ENCODE data around the gene MYEOV.

The MYEOV gene

DNA sequence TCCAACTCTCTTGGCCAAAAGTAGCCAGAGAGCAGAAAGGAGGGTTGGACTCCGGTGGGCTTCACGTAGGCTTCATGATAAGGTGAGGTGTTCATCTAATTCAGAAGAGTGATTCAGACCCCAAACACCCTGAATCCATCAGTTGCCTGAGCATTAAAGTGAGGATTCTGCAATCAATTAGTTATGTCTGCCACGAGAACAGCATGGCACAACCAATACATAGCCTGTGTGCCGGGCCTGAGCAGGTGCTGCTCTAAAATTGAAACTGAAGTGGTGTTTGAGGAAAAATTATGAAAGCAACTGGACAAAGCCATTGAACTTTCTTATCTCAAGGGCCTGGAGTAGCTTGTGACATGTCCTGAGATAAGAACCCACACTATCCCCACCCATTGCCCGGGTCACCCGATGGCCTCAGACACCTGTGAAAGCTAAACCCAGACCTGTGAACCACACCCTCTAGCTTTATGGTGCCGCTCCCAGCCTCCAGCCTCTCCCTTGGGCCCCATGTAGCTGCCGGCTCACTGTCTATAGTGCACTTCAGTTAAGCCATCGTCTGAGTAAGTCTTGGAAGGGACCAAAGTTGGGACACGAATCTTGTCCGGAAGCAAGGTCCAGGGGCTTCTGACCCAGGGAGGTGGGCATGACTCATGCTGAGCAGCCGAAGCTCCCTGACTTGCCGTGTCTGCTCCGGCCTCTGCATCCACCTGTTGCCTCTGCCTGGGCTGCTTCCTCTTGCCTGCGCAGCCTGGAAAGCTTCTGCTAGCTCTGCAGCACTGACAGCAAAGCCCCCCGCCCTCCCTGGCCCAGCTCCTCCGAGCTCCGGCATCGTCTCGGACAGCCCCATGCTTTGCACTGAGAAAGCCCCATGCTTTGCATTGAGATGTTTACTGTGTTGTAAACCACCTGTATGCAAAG, 5.7 kb upstream of the MYEOV start:
- no peak for DNase-seq

DNA sequence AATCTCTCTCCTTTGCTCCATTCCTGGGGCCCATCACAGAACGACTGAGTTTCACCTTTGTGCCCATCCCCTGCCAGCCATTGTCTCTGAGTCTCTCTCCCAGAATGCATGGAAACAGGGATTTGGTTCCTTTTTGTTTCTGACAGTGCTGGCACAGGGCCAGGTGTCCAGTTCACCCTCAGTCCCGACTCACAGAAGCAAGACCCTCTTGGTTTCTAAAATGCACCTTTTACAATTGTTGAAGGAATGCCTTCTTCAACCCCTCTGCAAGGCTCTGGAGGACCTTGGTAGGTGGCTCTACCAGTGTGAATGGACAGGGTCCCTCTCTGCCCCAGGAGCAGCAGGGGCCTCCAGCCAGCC, 5.1 kb upstream of the MYEOV start:
- no peak for DNase-seq

DNA sequence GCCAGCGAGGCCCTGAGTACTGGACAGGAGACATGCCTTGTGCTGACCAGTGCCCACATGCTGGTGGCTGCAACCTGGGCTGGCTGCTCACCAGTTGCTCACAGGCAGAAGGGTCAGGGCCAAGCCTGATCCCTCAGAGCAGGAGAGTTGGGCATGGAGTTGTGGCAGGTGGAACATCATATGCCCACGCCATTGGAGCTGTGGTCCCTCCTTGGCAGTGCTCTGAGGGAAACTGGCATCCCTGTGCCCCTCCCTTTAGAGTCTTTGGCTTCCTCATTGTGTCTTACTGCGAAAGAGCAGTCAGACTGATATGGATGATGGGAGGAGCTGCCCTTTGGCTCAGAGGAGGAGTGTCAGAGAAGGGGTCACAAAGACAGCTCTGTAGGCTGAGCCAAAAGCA, 3.1 kb upstream of the MYEOV start:
- DNase-seq, result no peak

GRCh38 chr11:69291459-69292110, 2.4 kb upstream of the MYEOV start:
- no peak for DNase-seq

DNA sequence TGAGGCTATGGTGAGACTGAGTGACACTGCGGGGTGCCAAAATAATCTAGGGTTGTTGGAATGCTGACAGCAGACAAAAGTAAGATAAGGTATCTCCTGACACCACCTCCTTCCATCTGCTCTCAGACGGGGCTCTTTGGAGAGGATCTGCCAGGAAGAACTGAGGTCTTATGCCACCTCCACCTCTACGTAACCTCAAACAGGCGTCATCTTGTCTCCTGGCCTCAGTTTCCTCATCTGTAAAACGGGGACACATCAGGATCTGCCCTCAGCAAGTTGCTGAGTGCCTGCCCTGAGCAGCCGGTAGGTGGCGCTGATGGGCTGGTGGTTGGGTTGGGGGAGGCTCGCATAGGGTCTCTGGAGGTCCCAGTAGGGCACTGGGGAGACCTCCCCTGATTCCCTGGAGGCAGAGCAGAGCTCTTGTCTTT, 1.7 kb upstream of the MYEOV start:
- DNase-seq, result peak; percentile 30

- DNase-seq, result no peak
These were observed 868 bp upstream of the MYEOV start for GRCh38 chr11:69293087-69293486.

GRCh38 chr11:69294571-69295078, 670 bp downstream of the MYEOV start:
- DNase-seq, result no peak

GRCh38 chr11:69295079-69295994, 1.4 kb downstream of the MYEOV start:
- DNase-seq, result no peak

GRCh38 chr11:69295995-69296889, 2.3 kb downstream of the MYEOV start:
- DNase-seq, result no peak

DNA sequence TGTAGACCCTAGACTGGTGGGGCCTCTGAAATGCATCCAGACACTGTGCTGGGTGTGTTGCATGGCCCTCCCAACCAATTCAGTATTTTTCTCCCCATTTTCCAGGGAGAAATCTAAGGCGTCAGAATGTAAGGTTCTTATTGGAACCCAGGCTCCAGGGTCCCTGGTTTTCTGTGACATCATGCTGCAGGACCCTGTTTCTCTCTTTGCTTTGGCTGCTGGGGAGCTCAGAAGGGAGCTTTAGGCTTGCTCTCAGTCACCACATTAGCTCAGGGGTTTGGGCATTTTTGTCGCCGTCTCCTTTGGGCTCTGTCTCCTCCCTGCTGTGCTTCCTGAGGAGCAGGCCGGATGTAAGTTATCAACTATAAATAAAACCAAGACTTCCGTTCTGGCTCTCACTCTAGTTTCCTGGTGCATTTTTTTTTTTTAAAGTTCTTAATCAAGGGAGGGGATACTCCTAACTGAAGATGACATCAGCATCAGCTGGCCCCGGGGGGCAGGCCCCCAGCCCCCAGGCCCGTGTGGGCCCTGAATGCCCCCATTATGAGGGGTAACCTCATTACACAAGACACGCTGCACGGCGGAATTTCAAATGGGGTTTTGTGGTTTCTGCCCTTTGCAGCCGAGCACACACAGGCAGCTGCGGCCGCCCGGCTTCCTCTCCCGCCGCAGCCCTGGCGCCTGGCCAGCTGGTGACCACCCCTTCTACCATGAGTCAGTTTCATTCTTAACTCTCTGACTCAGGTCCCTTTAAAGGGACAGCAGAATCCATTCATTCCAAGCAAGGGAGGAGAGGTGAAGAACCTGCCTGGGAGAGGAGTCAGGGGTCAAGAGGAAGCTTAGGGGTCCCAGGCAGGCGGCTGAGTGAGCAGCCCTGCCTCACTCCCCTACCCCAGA, 3.2 kb downstream of the MYEOV start:
- peak; percentile 51 for DNase-seq

GRCh38 chr11:69297787-69298266, 3.9 kb downstream of the MYEOV start:
- DNase-seq, result no peak

GRCh38 chr11:69298267-69299022, 4.5 kb downstream of the MYEOV start:
- no peak for DNase-seq

- no peak for DNase-seq
These were observed 5.1 kb downstream of the MYEOV start for GRCh38 chr11:69299023-69299461.

DNA sequence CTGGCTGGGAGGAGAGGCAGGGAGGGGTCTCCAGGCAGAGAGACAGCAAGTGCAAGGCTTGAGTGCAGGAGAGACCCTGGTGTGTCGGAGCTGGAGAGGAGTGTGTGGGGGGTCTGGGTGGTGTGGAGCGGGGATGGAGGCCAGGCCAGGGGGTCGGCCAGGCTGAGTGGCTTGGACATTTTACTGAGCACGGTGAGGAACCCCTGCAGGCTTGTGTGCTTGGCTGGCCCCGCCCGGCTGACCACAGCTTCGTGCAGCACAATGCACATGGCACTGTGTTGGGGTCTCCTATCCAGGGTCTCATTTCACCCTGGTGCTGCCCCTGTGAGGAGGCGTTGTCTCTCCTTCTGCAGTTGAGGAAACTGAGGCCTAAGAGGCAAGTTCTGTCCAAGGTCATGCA, 5.6 kb downstream of the MYEOV start:
- no peak for DNase-seq

DNA sequence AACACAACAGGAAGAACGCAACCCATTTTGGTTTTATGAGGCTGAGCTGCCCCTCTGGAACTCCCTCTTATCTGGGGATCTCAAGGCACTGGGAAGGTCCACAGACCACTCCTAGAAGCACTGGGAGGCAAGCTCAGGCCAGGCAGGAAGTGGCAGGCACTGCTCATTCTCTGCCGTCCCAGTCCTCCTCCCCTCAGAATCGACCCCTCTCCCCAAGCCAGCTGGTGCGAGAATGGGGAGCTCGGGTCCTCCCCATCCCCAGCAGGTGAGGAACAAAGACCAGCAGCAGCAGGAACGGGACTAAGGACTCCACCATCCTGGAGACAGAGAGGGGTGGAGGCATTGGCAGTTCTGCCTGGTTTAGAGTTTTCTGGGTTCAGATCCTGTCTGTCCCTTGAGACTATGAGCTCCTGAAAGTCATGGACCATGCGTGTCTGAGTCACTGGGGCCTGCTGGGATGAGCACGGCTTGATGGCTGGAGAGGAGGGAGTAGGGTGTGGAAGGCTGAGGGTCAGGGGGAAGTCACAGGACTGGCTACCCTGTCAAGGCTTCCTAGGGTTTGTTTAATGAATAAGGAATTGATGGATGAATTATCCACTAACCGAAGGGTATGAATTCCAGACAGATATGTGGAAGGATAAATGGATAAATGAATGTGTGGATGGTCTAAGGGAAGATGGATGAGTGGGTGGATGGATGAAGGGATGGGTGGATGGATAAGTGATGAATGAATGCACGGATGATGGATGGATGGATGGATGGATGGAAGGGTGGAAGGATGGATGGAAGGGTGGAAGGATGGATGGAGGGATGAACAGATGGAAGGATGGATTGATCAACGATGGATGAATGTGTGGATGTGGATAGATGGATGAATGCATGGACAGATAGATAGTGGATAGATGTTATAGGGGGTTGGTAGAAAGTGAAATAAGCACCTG, 6.4 kb downstream of the MYEOV start:
- no peak for DNase-seq

GRCh38 chr11:69301081-69301454, 7.1 kb downstream of the MYEOV start:
- no peak for DNase-seq

DNA sequence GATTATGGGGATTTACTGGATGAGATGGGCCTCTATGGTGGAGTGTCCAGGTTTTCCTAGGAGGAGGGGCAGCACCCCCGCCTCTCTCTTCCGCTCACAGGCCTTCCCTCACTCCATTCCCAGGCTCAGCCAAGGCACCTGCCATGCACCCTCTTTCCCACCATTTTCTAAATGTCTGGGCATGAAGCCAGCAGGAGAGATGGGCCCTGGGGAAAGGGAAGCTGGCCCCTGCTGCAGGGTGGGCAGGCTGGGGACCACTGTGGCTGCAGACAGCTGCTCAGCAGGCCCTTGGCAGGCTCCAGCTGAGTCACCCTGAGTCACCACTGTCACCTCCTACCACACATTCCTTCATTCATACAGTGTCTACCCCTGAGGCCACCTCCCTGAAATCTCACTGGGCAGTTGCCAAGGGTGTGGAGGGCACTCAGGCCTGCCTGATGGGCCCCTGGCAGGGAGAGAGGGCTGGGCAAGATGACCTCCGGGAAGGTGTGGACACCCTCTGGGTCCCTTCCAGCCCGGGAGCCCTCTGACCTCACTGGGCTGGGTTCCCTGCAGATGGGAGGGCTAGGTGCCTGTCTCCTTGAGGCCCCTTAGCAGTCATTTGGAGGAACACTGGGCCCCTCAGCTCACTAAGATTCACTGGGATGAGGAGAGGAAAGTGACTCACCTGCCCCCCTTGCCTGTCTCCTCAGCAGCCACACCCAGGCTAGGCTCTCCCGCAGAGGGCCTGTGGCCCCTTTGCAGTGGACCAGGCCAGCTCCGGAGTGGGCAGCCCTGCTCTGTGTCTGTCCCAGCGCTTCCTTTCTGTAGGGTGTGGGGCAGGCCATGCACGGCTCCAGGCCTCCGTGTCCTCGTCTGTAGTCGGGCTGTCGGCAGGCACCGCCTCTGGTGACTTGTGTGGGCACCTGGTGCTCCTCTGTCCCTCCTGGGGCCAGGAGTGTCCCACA, 7.8 kb downstream of the MYEOV start:
- DNase-seq, result no peak

Measured in activated CD4-positive, alpha-beta T cell treated with anti-CD3 and anti-CD28 coated beads for 1 hour (primary cell).